ENCODE measurements around the gene ZNF135. TPM values are rescaled to one million over a fixed set of nuclear protein-coding genes. Genes with fewer than 3 reads are reported as not detected.

The ZNF135 gene
- total and polyA plus RNA-seq, 10 of the 15 experiments (the other 5 are each of a cell fraction or from before 2014, with no cell fraction given) = 0.04 TPM; not detected in 9

GRCh38 chr19:58010507-58010906, 48.6 kb upstream of the ZNF135 start (continued):
- TF ChIP-seq CUX1 (IDR thresholded peaks at IDR 0.05; ENCODE audit: insufficient replicate concordance, low read depth, low read length) = no peak

GRCh38 chr19:58014141-58014540, 44.9 kb upstream of the ZNF135 start:
- Histone ChIP-seq H2AFZ (ENCODE audit: control insufficient read depth, low read depth, low read length) (no peak overlapping the region), H4K20me1 (ENCODE audit: control insufficient read depth, insufficient read depth) (no peaks in the 10 kb centered on the region), H3K4me3 (no peak overlapping the region), H3K9me3 (replicated peaks; ENCODE audit: control insufficient read depth, insufficient read depth, low read length) (peaks cover 15% of the 10 kb centered on the region; the same call in 2 of the 3 replicates), H3K9ac (ENCODE audit: control insufficient read depth, insufficient read depth, low read length) (no peak overlapping the region), H3K36me3 (ENCODE audit: control insufficient read depth in 2 of 2, insufficient read depth in 2 of 2, low read length in 1 of 2) (no peaks in the 10 kb centered on the region), H3K27ac (ENCODE audit: control insufficient read depth, insufficient read depth) (no peak overlapping the region), H3K4me2 (ENCODE audit: control insufficient read depth, insufficient read depth) (no peak overlapping the region), H3K79me2 (ENCODE audit: control insufficient read depth, insufficient read depth, low read length) (no peaks in the 10 kb centered on the region), H3K4me1 (ENCODE audit: control insufficient read depth, insufficient read depth, low read length) (no peaks in the 10 kb centered on the region), H3K27me3 (replicated peaks in 1 of 2; ENCODE audit: control insufficient read depth in 2 of 2, insufficient read depth in 2 of 2, low read length in 1 of 2) (no peaks in the 10 kb centered on the region)
- ChIA-PET RAD21 (ENCODE audit: unreplicated experiment) (no interaction called here), CTCF (no interaction called here), POLR2A (no interaction called here), SMC1A (ENCODE audit: uncharacterized antibody, unreplicated experiment) (no interaction called here)
- FAIRE-seq (no peak), ATAC-seq (no peak), DNase-seq (ENCODE audit: low read depth, low spot score) (no peak)
- 19% methylated on average over 5 of the region's 5 CpGs for whole genome bisulfite sequencing (ENCODE audit: insufficient coverage, insufficient replicate concordance, low lambda C conversion rate, missing lambda C conversion rate)
- intact Hi-C loops (cut with micrococcal nuclease; ENCODE audit: unreplicated experiment) (no loop called here), in situ Hi-C loops (cut with MboI) (no loop called here)
- no TSS peak for BruUV-seq (replicated peaks)
- TF ChIP-seq BMI1 (IDR thresholded peaks at IDR 0.05; ENCODE audit: borderline replicate concordance) = no peak
- TF ChIP-seq SRF (IDR thresholded peaks at IDR 0.05; ENCODE audit: low read depth in 2 of 2, low read length in 2 of 2) = no peak
- no peak for TF ChIP-seq LARP7 (IDR thresholded peaks at IDR 0.05)
- TF ChIP-seq TCF7 (IDR thresholded peaks at IDR 0.05; ENCODE audit: borderline replicate concordance) = no peak
- no peak for TF ChIP-seq ZBTB11 (CRISPR knock-in tag; IDR thresholded peaks at IDR 0.05)
- TF ChIP-seq IRF4 (IDR thresholded peaks at IDR 0.05; ENCODE audit: low read depth, low read length) = no peak
- no peak for TF ChIP-seq YY1 (IDR thresholded peaks at IDR 0.05; ENCODE audit: low read depth, low read length)
- TF ChIP-seq ATF3 (IDR thresholded peaks at IDR 0.05; ENCODE audit: borderline replicate concordance, extremely low read depth, low read depth, low read length) = no peak
- no peak for TF ChIP-seq PBX3 (IDR thresholded peaks at IDR 0.05; ENCODE audit: insufficient replicate concordance, low read depth, low read length)
- TF ChIP-seq ZNF384 (IDR thresholded peaks at IDR 0.05; ENCODE audit: borderline replicate concordance, low read depth, low read length) = no peak
- TF ChIP-seq PKNOX1 (IDR thresholded peaks at IDR 0.05) = no peak
